Activated CD4-positive, alpha-beta T cell treated with anti-CD3 and anti-CD28 coated beads, Interleukin-2, amount 50 U/mL, for 1 hour (primary cell): ENCODE measurements around the gene ELF1.
A peak's percentile ranks its signal among the peaks of the same experiment; 100 is the strongest.
"Not testable (repeated sequence)": the region's sequence is repeated elsewhere in the genome, so short reads cannot be mapped to it uniquely, and the experiment has no call there.

Experiments used
- DNase-seq: peaks from one replicate; pipeline ENCODE4 v3.0.0-alpha.2; 2020

ELF1 gene

DNA sequence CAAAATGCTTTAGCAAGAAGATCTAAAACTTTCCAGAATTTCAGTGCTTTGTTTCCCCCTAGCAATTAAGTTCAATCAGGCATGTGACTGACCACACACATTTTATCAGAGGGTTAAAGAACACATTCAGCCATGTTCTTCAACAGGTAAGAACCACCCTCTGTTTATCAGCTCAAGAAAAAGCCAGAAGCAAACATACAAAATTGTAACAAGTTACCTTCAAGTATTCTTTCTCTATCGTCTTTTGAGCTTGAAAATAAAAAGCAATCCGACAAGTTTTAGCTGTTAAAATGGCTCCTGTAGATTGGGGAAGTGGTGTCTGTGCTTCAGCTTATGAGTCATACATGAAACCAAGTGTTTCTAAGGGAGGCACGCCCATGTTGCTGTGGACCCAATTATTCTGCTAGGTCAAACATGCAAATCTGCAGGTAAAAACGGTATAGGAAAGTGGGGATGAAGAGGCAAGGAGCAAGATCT, at the start of gene ELF1:
TSS of gene ELF1 (minus strand) at position 306 of the 477 bp plus-strand sequence. CDS start 37,262 bp downstream, outside the sequence.
- peak; percentile 52 for DNase-seq

GRCh38 chr13:41065078-41065477, 46.0 kb upstream of the ELF1 start:
- DNase-seq: no peak

DNA sequence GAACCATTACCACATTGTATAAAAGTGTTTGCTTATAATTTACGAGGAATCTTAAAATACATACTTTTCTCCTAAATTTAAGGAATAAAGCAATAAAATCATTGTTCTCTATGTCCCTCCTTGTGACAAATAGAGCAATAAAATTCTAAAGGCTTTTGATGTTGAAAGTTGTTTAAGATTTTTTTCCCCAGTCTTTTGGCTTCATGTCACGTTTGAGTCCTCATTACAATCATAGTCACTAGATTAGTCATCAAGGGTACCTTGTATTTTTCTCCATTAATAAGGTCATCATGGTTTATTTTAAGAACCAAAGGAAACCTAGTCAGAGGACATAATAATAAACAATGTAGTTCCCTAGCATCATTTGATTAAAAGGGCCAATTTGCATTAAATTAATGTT, 45.4 kb upstream of the ELF1 start:
- DNase-seq: no peak

GRCh38 chr13:41061914-41062837, 43.1 kb upstream of the ELF1 start:
- DNase-seq: no peak

GRCh38 chr13:41061075-41061913, 42.2 kb upstream of the ELF1 start, which contains the start of gene WBP4:
TSS of gene WBP4 (plus strand) at chr13:41061509. CDS start at chr13:41061674, 165 bp downstream.
- DNase-seq: peak; percentile 83

DNA sequence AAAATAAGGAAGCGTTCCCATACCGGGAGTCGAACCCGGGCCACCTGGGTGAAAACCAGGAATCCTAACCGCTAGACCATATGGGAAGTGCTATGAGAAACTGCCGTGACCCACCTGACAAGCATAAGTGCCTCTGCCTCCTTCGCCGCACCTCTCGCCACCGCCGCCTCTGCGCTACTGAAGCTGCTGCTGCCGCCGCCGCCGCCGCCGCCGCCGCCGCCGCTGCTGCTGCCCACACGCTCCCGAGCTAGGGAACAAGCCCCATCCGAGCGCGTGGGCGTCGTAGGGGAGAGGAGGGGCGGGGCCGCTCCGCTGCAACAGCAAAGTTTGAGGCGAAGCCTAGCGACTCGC, 41.6 kb upstream of the ELF1 start:
- DNase-seq: peak; percentile 80

DNA sequence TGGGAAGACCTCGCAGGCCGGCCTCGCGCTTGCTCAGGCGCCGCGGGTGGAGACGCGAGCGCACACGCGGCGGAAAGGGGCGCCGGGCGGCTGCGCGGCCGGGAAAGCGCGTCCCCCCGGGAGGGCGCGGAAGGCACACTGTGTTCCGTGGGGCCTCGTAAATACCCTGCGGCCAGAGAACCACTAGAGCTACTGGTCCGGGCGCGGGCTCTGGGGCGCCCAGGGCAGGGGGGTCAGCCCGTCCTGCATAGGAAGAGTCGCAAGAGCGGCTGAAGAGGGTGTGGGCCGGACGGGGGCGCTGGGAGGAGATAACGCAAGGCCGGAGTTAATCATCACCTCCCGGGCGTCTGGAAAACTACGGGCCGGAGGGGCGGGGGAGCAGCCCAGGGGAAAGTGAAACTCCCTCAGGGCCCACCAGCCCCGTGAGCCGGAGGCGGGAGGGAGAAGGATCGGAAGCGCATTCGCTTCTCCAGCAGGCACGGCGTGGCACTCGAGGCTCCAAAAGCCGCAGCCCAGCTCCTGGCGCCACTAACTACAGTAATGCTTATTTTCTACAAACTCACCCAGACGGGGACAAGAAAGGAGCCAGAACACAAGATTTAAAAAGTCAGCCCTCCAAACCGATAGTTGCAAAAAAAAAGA, 41.1 kb upstream of the ELF1 start:
- DNase-seq: peak; percentile 53

DNA sequence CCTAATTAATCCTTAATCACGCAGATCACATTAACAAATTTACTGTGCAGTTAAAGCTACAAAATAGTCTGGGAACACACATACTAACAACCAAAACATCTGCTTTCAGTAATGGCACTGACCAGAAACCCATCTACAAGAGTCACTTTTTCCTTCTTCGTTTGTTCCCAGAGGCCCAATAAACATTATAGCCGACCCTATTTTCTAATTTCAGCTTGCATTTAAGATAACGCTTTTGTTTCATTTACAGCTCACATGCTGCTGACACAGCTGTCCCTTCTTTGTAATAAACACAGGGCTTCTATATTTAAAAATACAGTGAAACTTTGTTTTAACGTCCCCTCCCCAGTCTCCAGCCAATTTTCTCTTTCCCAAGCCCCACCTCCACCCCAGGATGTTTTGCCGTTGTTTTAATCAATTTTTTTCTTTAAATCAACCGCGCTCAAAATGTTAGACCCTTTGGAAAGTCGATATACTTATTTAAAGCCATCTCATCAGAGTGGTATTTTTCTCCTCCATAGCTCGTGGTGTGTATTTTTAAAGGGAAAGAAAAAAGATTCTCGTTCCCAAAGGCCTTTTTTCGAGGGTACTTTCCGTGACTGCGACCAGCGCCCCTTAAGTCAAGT, 40.5 kb upstream of the ELF1 start:
- DNase-seq: no peak

GRCh38 chr13:41058295-41059070, 39.4 kb upstream of the ELF1 start:
- no peak for DNase-seq

DNA sequence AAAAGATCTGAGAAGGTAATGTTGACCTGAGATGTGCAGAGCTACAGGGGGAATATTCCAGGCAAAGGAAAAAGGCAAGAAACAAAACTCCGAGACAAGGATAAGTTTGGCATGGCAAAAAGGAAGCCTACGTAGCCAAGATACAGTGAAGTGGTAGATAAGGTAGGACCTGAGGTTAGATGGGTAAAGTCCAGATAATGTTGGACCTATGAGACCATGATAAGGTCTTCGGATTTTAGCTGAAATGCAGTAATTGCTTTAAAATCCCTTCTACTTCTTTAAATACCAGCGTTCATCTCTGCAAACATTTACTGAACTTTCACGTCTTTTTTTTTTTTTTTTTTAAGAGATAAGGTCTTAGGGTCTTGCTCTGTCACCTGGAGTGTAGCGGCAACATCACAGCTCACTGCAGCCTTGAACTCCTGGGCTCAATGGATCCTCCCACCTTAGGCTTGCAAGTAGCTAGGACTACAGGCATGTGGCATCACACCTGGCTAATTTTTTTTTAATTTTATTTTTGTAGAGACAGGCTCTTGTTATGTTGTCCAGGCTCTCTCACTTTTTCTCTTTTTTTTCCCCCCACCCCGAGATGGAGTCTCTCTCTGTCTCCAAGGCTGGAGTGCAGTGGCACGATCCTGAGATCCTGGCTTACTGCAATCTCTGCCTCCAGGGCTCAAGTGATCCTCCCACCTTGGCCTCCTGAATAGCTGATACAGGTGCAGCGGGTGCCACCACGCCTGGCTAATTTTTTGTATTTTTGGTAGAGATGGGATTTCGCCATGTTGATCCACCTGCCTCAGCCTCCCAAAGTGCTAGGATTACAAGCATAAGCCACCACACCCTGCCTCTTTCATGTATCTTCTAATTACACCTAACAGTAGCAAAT, 38.0 kb upstream of the ELF1 start:
- DNase-seq: no peak

DNA sequence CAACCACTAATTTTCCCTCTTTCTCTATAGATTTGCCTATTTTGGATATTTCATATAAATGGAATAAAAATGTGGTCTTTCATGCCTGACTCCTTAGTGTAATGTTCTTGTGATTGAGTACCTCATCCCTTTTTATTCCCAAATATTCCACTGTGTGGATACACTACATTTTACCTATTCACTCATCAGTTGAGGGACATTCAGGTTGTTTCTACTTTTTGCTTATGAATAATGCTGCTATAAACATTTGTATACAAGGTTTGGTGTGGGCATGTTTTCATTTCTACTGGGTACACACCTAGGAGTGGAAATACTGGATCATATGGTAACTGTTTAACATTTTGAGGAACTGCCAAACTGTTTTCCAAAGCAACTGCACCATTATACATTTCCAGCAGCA, 37.1 kb upstream of the ELF1 start:
- DNase-seq: no peak

GRCh38 chr13:41054919-41055619, 36.0 kb upstream of the ELF1 start:
- no peak for DNase-seq

GRCh38 chr13:41054212-41054877, 35.2 kb upstream of the ELF1 start:
- peak; percentile 23 for DNase-seq

- no peak for DNase-seq
Measured at GRCh38 chr13:41053384-41053826, 34.3 kb upstream of the ELF1 start.

GRCh38 chr13:41052441-41052840, 33.3 kb upstream of the ELF1 start:
- no peak for DNase-seq

- no peak for DNase-seq
Measured at GRCh38 chr13:41049480-41050440, 30.6 kb upstream of the ELF1 start.

GRCh38 chr13:41048640-41049039, 29.5 kb upstream of the ELF1 start:
- no peak for DNase-seq

- DNase-seq: not testable (repeated sequence)
Measured at GRCh38 chr13:41042419-41042818, 23.3 kb upstream of the ELF1 start.
